Hepatocyte (in vitro differentiated cells): Measurements from ENCODE around the gene CCNT1.
"Not testable (repeated sequence)": the region's sequence is repeated elsewhere in the genome, so short reads cannot be mapped to it uniquely, and the experiment has no call there.

ENCODE experiments used
- CTCF ChIP-seq: fragments of 200-600 bp; sonication (generic); IDR thresholded peaks from 2 replicates; pipeline ENCODE4 v1.5.1; 2016; ENCODE audit warnings: antibody characterized with exemption, mild to moderate bottlenecking; ENCODE audit not compliant: poor library complexity
- EZH2 ChIP-seq: fragments of 200-600 bp; sonication (generic); IDR thresholded peaks from 2 replicates; pipeline ENCODE4 v1.6.1; 2016; ENCODE audit warnings: antibody characterized with exemption, mild to moderate bottlenecking, borderline replicate concordance
- EZH2phosphoT487 ChIP-seq: fragments of 200-600 bp; sonication (generic); IDR thresholded peaks from one replicate; pipeline ENCODE4 v1.6.1; 2018; ENCODE audit warnings: antibody characterized with exemption, mild to moderate bottlenecking, low read depth, moderate library complexity; ENCODE audit not compliant: unreplicated experiment, severe bottlenecking

DNA sequence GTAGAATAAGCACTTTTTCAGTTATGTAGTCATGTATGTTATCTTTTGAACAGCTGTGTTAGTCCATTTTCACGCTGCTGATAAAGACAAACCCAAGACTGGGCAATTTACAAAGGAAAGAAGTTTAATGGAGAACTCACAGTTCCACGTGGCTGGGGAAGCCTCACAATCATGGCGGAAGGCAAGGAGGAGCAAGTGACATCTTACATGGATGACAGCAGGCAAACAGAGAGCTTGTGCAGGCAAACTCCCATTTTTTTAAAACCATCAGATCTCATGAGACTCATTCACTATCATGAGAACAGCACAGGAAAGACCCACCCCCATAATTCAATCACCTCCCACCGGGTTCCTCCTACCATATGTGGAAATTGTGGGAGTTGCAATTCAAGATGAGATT is 2.5 kb upstream of the CCNT1 start:
- TF ChIP-seq EZH2, CTCF, EZH2phosphoT487: not testable (repeated sequence)
